NCI-H524 treated with DMSO at 0.1 percent for 48 hours (cell line): ENCODE data around the gene HPCAL4.

Experiments
- DNase-seq: peaks from one replicate; lab custom pipeline; 2025; lab: John Stamatoyannopoulos, UW

The HPCAL4 gene

DNA sequence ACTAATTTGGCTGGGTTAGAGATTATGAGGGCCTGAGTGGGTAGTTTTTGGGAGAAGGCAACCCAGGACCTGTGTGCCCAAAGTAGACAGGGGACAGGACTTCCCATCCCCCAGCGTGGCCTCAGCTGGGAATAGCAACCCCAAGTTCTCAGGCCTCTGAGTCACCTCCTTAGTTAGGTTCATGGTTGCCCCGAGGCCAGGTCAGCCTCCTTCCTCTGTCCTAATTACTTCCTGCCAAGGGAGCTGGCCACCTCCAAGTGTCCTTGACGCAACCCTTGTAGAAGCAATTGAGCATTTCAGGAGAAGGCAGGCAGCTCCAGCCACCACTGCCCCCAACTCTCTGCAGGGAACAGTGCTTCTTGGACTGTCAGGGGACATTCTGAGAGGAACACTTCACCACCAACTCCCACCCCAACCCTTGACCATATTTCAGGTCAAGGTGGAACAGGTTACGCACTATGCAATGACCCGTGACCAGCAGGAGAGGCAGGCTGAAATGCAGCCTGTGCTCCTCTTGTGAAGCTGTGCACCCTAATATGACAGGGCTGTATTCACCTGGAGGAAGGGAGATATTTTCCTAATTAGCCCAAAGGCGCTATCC is 14.2 kb downstream of the HPCAL4 start:
- DNase-seq = no peak

DNA sequence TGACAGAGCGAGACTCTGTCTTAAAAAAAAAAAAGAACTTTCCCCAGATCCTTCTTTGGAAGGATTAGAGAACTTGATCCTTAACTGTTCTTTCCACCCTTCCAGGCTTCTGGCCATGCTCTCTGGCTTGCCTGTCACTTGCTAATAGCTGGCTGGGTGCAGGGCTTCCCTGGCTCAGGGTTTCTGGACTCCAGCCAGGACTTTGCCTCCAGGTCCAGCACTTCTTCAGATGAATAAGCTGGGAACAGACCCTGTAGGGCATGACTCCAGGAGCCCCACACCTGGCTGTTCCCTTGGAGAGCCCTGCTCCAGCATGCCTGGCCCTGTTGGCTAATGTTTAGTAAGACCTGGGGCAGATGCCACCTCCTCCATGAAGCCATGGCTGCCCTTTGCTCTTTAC is 16.0 kb downstream of the HPCAL4 start:
- no peak for DNase-seq

DNA sequence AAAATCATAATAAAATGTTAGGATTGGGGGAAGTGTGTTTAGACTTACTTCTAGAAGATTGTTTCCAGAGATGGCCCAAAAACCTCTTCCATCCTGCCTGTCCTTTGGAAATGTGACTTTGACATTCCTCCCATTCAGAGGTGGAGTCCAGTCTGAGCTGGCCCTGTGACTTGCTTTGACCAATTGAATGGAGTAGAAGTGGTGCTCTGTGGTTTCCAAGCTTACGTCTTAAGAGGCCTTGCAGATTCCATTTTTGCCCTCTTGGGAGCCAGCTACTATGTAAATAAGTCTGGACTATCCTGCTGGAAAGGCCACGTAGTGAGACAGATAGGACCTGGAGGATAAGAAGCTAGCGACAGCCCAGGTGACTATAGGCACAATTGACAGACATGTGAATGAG is 18.0 kb downstream of the HPCAL4 start:
- DNase-seq = no peak

DNA sequence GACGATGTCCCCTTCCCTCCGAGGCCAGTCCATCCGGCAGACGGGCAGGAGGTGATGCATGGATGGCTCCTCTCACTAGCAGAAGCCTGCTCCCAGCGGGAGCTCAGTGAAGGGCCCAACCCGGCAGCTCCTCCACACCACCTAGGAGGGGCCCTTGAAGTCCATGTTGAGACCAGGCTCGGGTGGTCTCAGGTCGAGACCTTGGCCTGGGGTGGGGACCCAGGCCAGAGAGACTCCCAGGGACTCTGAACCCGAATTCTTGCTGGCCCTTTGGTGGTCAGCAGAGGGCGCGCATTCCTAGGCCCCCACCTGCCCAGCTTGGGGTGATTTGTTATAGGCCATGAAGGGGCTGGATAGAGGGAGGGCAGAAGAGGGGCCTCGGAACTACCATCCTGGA is 18.7 kb downstream of the HPCAL4 start:
- no peak for DNase-seq

DNA sequence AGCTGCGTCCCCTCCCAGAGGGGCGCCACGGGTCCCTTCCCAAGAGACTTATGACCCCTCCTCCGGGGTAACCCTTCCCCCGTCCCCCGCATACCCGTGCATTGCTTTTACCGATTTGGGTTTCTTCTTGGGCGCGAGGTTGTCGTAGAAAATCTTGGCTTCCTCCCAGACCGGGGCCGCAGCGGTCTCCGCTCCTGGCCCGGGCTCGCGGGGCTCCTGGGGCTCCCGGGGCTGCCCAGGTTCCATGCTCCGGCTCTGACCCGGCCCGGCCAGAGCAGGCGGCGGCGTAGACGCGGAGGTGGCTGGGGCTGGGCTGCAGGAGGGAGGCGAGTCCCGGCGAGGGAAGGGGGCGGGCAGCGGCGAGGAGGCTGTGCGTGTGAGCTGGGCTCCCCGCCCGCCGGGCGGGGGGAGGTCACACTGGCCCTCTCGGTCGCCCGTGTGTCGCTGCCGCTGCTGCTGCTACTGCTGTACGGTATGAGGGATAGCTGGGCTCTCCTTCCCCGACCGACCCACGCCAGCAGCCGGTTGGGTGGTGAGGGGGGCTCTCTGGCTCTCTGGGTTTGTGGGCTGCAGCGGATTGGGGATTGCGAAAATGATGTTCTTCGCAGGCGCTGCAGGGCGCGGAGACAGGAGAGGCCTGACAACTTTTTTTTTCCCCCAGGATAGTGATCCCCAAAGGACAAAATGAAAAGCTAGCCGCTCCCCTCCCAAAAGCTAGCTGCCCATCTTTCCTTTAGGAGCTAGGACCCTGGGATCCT is 19.3 kb downstream of the HPCAL4 start, which contains the start of gene NT5C1A:
Gene NT5C1A (minus strand): TSS at position 315 of the 758 bp plus-strand sequence. CDS start 69 bp downstream, at position 246.
- no peak for DNase-seq

DNA sequence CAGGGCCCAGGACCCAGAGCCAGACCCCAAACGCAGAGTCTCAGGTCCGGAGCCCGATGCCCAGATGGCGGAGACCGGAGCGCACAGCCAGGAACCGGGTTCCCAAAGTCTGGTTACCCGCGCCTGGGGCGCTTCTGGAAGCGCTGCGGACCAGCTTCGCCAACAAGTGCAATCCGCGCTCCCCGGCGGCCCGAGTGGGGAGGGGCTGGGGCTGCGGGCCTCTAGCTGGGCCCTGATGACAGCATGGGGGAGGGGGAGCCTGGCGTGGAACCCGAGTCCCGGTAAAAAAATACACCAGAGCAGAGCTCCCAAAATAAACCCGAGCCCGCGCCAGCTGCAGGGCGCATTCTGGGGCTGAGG is 19.8 kb downstream of the HPCAL4 start:
- DNase-seq = no peak

DNA sequence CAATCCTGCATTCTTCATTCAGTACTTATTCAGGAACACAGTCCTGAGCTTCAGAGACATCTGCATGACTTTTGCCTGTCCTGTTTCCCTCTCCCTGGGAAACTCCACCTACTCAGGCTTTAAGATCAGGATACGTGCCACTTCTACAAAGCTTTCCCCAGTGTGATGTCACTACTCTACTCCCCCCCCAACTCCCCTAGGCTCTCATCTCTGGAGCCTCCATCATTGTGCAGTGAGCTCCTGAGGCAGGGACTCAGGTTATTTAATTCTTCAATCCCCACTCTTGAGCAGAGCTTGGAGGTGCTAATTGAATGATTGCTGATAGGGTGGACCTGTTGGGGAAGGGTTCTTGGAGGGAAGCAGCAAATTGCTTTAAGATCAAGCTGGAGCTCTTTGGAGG is 20.5 kb downstream of the HPCAL4 start:
- DNase-seq = no peak

DNA sequence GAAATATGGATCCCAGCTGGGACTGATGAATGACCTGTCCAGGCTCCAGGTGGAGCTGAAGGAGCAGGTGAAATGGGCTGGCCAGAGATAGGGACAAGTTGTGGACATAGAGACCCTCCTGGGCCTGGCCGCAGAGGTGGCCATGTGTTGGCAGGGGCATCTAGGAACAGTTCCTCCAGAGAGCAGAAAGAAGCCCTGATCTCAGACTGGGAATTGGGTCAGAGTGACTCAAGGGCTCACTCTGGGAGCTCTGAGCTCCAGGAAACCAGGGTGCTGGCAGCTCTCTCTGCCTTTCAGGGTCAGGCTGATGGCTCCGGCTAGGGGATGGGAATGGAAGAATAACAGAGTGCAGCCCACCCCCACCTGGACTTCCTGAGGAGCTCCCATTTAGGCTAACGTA is 22.3 kb downstream of the HPCAL4 start:
- no peak for DNase-seq

DNA sequence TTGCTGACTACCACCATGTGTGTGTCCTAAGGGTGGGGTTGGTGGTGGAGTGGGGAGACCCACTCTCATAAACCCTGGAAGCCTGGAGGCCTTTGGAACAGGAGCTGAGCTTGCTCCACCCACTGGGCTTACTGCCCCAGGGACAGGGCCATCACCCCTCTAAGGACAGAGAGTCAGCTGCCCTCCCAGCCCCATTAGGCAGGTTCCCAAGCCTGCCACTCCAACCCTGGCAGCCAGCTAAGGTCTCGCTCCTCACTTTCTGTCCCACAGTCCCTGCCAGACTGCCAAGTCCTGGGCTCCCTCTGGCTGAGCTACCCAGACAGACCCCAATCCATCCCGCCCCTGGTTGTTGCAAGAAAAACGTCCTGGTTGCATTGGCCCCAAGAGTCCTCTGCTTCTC is 23.1 kb downstream of the HPCAL4 start:
- no peak for DNase-seq

DNA sequence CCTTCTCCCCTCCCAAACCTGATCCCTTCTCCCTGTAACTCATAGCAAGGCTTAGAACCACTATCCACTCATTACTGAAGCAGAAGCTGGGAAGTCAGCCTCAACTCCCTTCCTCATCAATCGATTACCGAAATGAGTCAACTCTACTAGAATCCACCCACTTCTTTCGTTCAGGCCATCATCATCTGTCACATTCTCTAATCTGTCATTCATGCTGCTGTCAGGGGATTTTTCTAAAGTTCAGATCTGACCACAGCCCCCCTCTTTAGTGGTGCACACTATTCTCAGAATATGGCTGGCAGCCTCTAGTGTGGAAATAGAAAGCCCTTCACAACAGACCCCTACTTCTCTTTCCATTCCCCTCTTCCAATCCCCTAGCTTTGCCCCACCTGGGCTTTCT is 24.5 kb downstream of the HPCAL4 start:
- DNase-seq = no peak

DNA sequence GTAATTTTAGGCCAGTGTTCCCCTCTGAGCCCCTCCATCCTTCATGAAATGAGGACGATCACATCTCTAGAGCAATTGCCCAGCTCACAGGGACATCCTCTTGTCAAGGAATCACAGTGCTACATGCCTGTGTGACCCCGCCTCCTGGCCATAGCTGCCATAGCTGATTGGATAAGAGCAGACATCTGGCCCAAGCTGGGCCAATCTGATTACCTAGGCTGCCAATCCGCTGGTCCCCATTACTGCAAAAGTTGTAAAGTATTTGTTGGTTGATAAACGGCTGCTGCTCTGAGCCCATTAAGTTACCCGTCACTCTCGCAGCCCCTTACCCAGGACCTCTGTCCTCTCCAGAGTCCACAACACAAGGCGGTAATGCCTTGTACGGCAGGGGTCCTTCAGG is 27.7 kb downstream of the HPCAL4 start:
- DNase-seq = no peak

DNA sequence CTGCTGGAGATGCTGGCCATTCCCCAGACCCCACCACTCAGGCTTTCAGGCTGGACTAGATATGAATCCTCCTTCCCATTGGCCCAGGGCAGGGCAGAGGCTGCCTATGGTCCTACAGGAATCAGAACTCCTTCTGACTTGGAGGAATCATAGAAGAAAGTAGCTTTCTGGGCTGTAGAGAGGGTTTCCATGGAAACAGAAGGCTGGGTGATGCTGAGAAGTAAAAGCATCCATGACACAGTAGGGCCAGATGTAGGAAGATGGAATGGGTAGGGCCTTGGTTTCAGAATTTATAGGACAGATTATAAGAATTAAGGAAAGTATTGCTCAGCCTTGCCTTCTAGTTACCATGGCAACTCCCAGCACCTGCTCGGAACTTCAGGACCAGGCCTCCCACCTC is 28.4 kb downstream of the HPCAL4 start:
- DNase-seq = no peak

DNA sequence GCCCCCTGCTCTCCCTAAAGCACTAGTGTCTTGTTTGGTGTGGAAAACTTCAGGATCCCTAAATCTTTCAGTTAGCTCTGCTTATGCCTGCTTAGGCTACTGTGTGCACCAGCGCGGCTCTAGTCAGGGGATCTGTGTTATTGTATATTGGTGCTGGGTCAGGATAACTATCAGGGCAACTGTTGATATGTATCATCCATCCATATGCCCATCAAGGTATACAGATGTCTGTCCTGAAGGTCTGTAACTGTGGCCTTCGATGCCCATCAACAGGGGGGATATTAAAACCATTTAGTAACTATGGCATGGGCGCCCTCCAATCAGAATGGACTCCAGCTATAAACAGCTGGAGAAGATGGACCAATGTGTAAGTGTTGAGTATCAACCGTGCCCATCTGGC is 31.7 kb downstream of the HPCAL4 start:
- DNase-seq = no peak

DNA sequence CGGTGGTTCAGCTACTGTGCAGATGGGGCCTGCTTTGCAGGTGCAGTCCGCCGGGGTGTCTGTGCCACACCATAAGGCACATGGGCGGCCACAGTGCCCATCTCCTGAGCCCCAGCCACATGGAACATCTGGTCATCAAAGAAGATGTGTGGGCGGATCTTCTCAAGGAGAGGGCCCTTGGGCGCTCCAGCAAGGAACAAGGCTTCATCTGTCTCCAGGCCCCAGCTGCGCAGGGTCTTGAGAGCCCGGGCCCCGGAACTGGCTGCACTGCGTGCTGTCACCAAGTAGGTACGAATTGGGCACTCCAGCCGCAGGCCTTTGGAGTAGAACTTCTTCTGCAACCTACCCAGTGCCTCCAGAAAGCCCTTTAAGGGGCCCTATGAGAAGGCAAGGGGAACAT is 32.1 kb downstream of the HPCAL4 start:
- no peak for DNase-seq

DNA sequence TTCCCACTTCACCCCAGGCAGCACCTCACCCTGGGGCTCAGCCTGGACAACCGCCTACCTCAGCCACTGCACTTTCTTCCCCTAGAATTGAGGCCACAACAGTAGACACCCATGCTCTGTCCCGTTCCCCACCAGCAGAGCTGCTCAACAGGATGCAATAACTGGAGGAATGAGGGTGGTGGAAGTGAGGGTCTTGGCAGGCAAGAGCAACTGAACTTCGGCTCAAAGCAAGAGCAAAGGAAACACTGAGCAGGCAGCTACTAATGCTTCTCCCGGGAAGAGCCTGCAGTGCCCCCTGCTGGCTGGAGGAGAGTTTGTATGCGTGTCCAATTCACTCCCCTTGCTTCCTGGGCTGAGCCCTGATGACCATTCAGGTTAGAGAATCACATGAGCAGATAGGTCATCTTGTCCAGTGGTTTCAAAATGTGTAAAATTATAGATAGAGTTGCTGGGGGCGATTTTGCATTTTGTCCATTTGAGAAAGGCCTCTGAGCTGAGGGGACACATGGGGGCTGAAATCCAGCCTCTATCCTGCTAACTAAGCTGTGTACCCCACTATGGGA is 33.2 kb downstream of the HPCAL4 start:
- no peak for DNase-seq

DNA sequence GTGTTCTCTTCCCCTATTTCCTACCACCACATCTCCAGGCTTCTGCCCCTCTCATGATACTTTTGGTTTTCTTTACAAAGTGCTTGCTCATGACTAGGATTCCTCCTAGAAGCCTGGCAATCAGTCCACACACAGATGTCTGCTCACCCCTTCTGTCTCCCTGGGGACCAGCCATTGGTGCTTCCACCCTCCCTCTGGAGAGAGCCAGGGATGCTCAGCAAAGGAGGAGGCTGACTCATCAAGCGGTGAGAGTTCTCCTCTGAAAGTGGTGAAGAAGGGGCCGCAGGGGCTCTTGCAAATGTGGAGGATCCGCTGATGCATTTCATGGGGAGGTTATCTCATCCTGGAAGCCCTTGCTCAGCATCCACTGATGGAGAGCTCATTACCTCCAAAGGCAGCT is 33.8 kb downstream of the HPCAL4 start:
- no peak for DNase-seq

DNA sequence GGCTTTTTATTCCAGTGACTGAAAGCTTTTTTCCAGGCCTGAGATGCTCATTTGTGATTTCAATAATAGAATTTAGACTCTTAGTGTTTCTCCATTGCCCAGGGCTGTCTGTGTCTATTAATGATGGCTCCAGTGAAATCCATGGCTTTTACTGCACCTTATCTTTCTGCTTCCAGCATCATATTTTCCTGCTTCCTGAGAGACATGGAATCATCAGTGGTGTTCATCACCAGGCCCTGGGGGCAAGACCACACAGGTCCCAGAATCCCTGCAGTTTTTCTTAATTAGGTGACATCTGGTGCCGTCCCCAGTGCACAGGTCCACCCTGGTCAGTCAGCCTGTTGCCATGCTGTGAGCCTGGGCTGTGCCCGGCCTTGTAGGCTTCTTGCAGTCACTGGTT is 34.8 kb downstream of the HPCAL4 start:
- no peak for DNase-seq

DNA sequence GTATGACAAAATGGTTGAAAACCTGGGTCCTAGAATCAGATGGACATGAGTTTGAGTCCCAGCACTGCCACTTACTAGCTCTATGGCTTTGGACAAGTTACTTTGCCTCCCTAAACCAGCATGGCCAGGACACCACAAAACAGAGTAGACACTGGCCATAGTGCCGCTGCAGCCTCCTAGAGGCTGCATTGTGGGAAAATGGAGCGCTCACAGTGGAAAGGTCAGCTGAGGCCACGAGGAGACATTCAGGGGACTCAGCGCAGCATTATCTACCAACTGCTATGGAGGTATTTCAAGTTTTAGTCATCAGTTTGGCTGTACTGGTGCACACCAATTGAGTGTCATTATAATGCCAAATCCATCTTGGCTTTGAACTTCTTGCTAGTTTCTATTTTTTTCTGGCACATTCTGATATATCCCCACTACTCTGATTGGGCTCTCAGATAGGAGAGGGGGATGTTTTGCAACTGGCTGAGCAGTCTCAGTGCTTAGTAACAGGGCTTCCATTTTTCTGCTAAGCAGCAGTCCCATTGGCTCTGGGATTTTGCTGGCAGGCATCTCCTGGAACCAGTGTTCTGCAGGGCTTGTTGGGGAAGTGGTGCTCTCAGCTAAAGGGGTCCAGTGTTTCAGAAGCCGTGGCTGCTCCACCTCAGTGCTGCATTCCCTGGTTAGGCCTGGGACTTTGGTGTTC is 35.5 kb downstream of the HPCAL4 start:
- DNase-seq = no peak

DNA sequence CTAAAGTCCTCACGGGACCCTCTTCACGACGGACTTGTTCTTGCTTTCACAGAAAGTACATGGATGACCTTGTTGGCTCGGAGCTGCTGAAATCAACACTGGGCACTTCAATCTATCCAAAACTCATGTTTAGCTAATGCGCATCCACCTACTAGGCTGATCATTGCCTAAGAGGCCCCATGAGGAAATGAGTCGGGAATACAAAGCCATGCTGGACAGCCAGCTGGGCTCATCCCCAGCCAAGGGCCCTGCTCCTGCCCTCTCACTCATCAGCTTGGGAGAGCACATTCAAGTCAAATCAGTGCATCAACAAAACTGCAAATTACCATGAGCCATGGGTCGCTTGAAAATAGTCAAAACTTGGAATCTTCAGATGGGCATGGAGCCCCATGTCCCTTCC is 36.9 kb downstream of the HPCAL4 start:
- DNase-seq = no peak

DNA sequence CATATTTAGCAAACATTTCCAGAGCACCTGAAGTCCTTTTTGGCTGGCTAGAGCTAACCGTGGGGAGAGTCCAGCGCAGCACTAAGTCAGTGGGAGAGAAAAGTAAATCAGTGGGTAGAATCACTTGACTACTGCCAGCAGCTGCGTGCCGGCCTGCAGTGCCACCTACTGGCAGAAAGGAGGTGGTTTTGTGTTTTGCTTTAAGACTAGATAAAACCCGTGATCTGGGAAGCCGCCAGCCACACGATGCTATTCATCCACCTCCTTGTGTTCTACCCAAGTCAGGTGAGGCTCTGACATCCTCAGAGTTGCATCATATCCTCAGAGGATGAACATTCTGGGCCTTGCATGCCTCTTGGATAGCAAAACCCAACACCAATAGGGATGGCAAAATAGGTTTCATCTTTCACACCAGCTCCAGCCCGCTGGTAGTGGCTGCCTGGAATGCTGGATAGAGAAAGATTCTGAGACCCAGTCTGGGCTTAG is 37.6 kb downstream of the HPCAL4 start:
- DNase-seq = no peak

DNA sequence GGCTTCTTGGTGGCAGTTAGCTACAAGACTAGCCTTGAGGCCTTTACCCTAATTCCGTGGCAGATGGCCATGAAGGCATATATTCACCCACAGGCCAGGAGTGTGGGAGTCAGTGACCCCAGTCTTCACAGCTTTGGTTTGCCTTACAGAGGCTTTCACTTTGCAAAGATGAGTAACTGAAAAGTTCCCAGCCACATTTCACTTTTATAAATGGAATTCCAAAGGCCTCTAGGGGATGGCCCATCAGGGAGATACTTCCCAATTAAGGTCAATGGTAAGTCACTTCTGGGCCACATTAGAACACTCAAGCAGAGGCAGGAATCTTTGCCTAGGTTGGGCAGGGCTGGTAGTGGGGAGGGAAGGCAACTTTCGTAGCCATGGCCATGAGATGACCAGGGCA is 38.7 kb downstream of the HPCAL4 start:
- no peak for DNase-seq

DNA sequence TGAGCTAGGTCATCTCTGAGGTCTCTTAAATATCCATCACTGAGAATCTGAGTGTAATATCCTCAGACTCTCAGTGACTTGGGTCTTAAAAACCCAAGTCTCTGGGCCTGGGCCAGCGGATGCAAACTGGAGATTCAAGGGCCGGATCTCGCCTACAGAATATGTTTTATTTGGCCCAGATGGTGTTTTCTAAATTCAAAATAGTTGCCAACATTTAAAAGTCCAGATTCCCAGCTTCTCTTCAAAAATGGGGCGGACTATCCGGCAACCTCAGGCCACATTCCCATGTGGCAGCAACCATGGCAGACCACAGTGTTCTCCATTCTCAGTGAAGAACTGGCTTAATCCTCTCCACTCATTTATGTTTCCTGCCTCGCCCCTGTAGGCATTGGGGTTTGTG is 39.1 kb downstream of the HPCAL4 start:
- DNase-seq = no peak

DNA sequence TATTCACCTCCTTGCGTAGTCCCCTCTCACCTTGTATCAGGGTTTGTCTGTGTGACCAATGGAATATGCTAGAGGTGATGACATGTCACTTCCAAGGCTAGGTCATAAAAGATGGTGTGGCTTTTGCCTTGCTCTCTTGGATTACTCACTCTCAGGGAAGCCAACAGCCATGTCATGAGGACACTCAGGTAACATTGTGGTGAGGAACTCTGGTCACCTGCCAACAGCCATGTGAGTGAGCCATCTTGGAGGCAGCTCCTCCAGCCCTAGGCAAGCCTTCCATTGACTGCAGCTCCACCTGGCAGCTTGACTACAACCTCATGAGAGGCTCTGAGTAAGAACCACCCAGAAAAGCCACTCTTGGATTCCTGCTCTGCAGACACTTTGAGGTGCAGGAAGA is 40.8 kb downstream of the HPCAL4 start:
- DNase-seq = no peak
